Smooth muscle cell of the pulmonary artery (primary cell): Measurements from ENCODE around the gene CTNNAL1. TPM values are rescaled to one million over a fixed set of nuclear protein-coding genes. Genes with fewer than 3 reads are reported as not detected.

Experiments used
- total RNA-seq: library from RNA; depleted of rRNA; stranded (reverse); fragments of >200 nt; gene quantifications from 2 replicates; pipeline ENCODE4 v1.2.3, GENCODE V29; 2014

Gene CTNNAL1
- 35.9 and 51.8 TPM in 2 replicates for total RNA-seq

GRCh38 chr9:109012876-109013678 is at the start of gene CTNNAL1:
TSS of gene CTNNAL1 (minus strand) at chr9:109013499. CDS start at chr9:109013442, 57 bp downstream.

GRCh38 chr9:108934323-108934893 is 78.9 kb downstream of the CTNNAL1 start, which contains the start of gene ABITRAM:
TSS of gene ABITRAM (plus strand) at chr9:108934400. CDS start at chr9:108934487, 87 bp downstream.

GRCh38 chr9:108933718-108934322 is 79.5 kb downstream of the CTNNAL1 start, which contains the start of gene ELP1:
TSS of gene ELP1 (minus strand) at chr9:108934124. CDS start at chr9:108931146, 2,978 bp downstream.

Other genes with a start within 250 kb of the CTNNAL1 start
- gene ACTL7B, start 157.5 kb downstream of the CTNNAL1 start, total RNA-seq, result 0.07 TPM in 1 of 2 replicates, not detected in the other
- gene ACTL7A, start 151.2 kb downstream of the CTNNAL1 start, total RNA-seq, result not detected in 2 replicates
- 47.6 and 49.8 TPM in 2 replicates for gene ELP1, start 79.4 kb downstream of the CTNNAL1 start, total RNA-seq
- 5.2 and 6.4 TPM in 2 replicates for gene ABITRAM, start 79.1 kb downstream of the CTNNAL1 start, total RNA-seq
- gene TMEM245, start 106.4 kb upstream of the CTNNAL1 start, total RNA-seq, result 83.8 and 89.7 TPM in 2 replicates
- 0.07 and 0.10 TPM in 2 replicates for gene FRRS1L, start 153.8 kb upstream of the CTNNAL1 start, total RNA-seq